IPS DF 19.7 (cell line): Measurements from ENCODE around the gene TSPAN9.

Source experiments
- DNase-seq: peaks from one replicate; pipeline ENCODE4 v3.0.0-alpha.2; 2013; ENCODE audit warnings: low read depth, low spot score

TSPAN9 gene

DNA sequence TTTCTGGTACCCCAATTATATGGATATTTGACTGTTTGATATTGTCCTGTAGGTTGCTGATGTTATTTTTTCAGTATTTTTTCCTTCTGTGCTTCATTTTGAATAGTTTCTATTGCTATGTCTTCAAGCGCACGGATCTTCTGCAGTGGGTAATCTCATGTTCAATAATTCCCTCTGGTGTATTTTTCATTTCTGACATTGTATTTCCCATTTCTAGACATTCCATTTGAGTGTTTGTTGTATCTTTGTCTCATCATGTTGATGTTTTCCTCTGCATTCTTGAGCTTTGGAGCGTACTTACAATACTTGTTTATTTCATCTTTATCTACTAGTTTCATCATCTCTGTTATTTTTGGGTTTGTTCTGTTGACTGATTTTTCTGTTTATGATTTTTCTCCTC, 22.0 kb downstream of the TSPAN9 start:
- DNase-seq: no peak

DNA sequence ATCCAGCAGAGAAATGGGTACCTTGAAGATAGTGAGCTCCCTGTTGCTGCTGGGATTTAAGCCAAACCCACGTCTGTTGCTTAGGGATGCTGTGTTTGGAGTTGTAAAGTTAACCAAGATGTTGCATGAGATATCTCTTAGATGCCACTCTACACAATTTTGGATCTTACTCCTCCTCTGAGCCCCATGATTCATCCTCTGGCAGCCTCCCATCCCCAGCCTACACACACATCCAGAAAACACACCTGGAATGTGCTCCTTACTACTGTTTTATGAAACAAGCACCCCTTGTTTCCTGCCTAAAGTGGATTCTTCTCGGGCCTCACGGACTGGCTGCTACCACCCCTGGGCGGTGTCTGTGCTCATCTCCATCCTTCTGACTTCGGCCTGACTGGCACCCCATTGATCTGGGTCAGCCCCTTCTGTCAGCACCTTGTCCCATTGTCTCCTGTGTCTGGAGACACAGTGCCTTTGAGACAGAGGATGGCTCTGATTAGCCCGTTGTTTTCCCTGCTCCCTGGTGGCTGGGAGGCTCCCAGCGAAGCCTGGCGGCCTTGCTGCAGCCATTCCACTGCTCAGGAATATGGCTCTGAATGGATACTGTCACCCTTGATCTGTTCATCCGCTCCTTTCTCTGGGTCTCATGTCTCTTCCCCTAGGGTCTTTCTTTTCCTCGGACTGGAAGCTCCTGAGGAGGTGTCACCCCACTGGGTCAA, 24.3 kb downstream of the TSPAN9 start:
- DNase-seq: no peak

DNA sequence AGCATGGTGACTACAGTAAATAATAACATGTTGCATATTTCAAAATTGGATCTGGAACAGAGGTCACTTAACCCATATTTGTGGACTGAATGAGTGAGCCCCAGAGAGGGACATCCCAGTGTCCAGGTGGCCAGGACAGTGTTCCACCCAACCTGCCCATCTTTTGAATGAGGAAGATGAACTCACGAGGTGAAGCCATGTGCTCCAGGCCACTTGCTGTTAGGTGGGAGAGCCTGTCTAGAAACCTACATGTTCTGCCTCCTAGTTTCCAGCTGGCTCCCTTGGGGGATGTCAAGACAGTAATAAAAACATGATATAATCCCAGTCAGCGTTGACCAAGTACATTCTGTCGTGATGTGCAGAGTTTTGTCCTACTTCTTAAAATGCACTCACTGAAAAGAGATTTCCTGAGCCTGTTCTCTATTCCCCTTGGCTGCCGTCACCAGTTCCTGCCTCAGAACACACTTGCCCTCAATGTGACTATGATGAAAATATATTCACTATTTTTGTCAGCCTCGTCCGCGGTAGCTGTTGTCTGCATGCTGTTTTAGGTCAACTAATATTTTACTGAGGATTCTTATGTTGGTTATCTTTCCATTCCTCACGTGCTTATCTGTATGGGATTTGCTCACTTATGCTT, 25.7 kb downstream of the TSPAN9 start:
- no peak for DNase-seq

DNA sequence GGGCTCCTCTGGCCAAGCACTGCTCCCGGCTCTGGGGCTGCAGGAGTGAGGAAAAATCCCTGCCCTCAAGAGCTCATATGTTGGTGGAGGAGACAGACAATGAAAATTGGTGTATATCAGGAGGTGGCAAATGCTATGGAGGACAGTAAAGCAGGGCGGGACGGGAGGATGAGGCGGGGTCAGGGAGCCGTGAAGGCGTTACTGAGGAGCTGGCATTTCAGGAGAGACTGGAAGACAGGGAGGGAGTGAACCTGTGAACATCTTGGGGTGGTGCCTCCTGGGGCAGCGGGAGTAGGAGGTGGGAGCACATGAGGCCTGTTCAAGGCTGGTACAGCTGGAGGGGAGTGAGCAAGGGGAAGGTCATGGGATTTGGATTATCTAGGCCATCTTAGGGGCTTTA, 26.6 kb downstream of the TSPAN9 start:
- DNase-seq: no peak

DNA sequence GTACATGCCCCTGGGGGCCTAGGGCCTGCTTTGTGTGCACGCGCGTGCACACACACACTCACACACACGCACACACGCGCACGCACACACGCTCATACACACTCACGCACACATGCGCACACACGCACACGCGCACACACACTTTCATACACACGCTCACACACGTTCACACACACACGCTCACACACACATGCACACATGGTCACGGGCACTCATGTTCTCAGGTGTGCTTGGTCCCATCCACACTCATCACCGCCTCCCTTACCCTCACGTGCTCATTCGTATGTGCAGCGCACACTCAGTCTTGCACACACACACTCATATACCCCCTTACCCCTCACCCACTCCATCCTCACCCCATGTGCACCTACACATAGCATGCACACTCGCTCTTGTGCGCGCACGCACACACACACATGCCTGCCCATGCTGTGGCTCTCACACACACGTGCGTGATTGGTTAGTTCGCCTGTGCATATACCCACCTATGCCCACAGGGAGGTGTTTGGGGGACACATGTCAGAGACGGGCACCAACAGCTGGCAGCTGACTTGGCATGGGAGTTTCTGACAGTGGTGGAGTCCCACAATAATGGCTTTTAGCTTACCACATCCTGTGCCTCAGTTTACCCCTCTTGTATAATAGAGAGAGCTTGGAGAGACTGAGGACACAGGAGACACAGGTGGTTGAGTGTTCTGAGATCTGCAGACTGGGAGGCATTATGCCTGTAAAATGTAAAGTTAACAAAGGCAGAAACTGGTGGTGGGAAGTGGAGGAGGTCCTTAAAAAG, 28.7 kb downstream of the TSPAN9 start:
- no peak for DNase-seq

DNA sequence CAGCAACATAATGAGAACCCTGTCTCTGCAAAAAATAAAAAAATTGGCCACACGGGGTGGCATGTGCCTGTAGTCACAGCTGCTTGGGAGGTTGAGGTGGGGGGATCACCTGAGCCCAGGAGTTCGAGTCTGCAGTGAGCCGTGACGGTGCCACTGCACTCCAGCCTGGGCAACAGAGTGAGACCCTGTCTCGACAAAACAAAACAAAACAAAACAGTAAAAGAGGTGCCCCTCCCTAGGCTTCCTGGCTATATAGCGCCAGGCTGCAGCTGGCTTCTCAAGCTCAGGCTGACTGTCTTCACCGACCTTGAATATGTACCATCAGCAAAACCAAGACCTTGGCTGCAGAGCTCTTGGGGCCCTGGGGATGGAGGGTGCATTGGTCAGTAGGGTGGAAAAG, 29.4 kb downstream of the TSPAN9 start:
- DNase-seq: no peak

DNA sequence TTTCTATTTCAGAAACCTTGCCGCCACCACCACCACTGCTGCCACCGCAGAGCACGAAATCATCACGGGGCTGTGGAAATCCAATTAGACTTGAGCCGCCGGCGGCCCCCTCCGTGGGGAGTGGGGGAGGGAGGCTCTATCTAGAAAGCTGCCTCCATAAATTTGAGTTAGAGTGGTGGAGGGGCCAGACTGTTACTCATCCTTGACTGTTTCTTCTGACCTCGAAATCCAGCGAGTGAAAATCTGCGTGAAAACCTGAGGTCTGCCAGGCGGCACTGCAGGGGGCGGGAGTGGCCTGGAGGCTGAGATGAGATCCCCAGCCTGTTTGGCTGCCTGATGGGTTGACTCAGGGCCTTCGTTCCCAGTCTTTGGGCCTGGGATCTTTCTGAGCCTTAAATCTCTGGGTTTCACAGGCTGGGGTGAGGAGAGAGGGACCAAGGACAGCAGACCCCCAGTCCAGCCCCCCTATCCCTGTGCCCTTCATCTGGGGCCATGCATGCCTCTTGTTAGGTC, 29.9 kb downstream of the TSPAN9 start:
- no peak for DNase-seq

DNA sequence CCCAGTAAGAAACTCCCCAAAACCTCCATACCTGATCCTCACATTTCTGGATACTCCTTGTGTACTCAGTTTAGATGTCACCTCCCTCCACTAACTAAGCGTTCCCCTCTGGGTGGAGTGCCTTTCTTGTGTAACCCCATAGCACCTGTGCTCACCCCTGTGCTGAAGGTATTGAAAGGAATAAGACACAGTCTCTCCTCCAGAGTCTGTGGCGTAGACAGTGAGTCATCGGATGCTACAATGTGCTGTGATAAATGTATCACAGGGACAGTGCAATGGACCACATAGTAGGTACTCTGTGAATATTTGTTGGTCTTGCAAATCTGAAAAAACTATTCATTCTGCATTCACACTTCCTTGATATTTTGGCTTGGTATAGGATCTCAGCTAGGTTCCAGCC, 30.8 kb downstream of the TSPAN9 start:
- DNase-seq: no peak

DNA sequence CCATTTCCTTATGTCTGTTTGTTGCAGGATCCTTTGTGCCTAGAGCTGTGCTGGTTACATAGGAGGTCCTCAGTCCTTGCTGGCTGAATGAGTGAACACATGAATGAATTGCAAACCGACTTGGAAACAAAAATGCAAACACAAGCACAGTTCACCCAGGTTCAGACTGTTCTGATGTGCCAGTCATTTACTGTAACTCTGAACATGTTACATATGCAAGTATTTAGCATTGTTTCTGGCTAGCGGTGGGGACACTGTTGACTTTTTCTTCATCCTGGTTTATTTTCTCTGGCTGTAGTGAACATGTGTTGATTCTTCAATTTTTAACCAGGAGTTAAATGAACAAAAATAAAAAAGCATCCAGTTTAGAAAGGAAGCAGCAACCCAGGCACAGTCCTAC, 33.4 kb downstream of the TSPAN9 start:
- no peak for DNase-seq

DNA sequence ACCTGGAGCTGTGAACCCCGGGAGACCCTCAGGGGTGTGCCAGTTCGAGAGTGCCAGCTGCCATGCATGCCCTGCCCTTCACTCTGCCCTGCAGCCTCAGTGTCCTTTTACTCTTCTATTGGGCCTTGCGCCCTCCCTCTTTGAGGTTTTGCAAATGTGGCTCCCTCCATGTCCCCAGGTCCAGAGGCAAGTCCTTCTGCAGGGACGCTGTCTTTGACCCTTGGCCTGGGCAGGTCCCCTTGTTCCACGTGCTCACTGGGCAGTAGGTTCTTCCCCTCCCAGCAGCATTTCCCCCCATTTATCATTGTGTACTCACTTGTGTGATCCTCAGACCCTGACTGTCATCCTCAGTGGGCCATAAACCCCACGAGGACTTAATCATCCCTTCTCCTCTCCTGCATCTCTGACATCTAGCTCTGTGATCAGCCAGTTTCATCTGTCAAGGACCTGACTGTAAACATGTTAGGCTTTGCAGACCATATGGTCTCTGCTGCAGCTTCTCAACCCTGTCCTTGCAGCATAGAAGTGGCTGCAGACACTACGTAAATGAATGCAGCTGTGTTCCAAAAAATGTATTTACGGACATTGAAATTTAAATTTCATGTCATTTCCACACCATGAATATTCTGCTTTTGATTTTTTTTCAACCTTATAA, 36.6 kb downstream of the TSPAN9 start:
- no peak for DNase-seq

DNA sequence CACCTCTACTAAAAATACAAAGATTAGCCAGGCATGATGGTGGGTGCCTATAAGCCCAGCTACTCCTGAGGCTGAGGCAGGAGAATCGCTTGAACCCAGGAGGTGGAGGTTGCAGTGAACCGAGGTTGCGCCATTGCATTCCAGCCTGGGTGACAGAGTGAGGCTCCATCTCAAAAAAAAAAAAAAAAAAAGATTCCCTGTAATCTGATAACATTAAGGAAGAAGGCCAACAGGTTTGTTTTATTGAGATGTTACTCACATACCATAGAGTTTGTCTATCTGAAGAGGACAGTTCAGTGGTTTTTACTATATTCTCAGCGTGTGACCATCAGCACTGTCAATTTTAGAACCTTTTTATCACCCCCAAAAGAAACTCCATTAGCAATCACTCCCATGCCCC, 37.5 kb downstream of the TSPAN9 start:
- no peak for DNase-seq

DNA sequence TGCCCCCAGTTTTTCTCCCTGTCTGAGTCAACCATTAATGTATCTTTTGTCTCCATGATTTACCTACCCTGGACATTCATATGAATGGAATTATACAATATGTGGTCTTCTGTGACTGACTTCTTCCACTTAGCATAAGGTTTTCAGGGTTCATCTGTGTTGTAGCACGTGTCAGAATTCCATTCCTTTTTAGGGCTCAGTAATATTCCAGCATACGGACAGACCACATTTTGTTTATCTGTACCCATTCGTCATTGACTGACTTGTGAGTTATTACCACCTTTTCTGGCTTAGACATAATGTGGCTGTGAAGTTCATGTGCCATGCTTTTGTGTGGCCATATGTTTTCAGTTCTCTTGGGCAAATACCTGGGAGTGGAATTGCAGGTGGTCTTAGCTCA, 37.9 kb downstream of the TSPAN9 start:
- no peak for DNase-seq

DNA sequence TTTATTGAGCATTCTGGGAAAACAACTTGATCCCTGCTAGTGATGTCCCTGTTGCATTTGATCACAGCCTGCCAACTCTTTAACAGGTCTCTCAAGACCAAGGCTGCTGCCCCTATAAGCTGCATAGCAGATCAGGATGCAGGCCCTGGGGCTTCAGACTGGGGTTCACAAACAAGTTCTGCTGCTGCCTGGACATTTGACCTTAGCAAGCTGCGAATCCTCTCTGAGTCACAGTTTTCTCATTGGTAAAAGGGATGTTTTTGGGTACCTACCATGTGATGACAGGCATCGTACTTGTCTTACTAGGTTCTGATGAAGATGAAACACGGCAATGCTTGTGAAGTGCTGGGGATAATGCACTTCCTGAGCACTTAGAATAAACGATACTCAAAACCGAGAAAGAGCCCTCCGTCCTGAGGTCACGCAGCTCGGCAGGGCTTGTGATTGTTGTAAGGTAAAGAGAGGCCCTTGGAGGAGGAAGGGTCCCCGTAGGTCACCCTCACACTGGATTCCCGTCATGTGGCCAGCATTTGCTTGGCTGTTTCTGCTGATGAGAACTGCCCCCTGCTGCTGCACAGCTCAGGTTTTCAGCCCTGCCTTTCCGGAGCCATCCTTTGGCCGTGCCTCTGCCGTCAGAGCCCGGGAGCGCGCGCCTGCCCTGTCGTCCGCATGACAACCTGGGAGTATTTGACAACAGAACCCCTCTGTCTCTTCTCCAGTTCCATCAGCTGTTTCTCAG, 39.1 kb downstream of the TSPAN9 start:
- DNase-seq: no peak

DNA sequence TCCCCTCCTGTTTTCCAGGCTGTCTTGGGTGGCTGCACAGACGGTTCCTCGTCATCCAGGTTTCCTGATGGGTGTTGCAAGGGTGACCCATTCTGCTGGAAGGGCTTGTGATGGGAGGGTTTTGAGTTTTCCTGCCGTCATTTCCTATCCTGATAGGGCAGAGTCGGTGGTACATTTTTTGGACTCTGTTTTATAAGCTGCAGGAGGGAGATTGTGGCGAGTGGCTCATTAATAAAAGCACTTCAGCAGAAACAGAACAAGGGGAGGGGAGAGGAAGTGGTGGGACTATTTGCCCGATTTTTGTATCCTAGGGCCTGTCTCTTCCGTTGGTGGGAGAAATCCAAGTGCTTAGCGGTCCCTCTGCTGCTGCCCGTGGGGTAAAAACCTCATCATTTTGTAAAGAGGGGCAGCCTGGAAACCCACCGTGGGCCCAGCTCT, 40.0 kb downstream of the TSPAN9 start:
- no peak for DNase-seq

DNA sequence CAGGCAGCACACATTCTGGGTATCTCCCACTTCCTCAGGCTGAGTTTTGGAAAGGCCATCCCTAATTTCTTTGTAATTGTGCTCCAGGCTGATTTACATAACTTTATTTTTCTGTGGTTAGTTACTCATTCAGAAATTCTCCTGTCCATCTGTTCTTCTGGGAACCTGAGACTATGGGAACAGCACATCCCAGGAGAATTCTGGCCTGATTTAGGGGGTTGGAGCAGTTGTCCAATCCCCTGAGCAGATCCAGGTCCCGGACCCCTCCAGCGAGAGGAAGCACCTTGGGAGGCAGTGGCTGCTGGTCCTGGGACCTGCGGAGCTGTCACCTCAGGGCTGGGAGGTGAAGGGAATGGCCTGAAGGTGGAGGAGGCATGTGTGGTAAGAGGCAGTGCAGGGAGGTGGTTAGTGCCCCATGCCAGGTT, 40.4 kb downstream of the TSPAN9 start:
- no peak for DNase-seq

DNA sequence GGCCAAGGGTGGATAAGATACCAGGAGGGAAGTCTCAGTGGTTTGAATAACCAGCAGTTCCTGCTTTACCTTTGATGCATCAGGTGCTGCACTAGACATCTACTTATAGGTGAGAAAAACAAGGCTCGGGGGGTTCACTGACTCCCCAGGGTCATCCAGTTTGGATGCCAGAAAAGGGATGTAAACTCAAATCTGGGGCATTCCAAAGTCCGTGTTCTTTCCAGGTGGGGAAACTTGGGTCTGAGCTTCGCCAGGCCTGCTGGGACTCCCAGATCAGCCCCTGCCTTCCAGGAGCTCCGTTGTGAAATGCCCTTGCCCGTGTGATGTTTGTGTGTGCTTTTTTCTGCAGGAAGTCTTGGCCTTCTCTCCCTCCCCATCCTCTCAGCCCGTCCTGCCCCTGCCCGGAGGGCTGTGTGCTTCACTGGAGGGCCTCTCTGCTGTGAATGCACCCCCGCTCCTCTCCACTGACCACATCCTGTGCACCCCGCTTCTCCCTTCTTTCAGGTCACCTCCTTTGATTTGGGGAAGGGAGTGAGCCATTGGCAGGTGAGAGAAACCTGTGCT, 42.1 kb downstream of the TSPAN9 start:
- no peak for DNase-seq

DNA sequence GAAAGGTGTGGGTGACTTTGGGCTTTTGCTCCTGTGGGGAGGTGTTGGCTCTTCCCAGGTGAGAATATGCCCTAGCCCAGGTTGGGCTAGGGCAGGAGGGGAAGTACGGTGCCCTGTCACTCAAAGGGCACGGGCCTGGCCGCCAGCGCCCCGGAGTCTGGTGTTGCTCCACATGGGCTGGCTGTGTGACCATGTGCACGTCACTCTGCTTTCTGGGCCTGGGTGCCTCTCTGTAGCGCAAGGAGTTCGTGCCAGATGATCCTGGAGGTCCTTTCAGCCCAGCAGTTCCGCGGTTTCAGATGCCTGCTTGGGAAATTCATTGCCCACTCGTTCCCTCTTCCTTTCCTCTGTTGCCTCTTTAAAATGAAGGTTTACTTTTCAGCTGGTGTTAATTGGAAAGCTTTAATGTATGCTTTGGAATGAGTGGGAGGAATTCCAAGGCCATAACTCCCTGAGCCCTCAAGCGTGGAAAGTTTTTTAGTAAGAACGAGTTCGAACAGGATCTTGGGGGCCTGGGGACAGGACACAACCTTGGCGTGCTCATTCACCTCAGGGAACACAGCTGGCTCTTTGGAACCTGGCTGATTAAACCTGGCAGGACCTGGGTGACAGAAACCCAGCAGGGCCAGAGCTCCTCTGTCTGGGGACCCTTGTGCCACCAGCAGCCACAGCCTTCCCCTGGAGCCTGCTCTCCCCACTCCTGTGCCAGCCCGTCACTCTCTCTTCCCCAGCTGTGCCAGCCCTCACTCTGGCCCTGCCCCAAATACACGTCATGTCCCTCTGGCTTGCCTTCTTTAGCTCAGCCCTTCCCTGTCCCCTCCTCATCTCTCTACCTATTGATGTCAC, 42.8 kb downstream of the TSPAN9 start:
- no peak for DNase-seq

DNA sequence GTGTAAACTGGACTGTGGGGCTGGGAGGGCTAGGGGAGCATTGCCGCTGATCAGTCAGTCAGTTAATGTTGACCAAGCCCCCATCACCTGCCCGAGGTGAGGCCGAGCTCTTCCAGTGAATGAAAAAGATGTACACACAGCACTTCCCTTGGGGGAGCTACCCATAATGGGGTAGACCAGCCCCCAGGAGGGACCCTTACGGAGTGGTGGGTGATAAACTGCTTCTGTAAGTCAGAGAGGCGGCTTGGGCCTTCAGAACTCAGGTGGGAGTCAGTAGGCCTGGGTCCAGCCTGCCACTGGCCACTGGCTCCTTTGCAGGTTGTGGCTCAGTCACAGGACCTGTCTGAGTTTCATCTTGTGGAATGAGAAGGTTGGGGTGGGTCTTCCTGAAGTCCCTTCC, 43.5 kb downstream of the TSPAN9 start:
- no peak for DNase-seq

DNA sequence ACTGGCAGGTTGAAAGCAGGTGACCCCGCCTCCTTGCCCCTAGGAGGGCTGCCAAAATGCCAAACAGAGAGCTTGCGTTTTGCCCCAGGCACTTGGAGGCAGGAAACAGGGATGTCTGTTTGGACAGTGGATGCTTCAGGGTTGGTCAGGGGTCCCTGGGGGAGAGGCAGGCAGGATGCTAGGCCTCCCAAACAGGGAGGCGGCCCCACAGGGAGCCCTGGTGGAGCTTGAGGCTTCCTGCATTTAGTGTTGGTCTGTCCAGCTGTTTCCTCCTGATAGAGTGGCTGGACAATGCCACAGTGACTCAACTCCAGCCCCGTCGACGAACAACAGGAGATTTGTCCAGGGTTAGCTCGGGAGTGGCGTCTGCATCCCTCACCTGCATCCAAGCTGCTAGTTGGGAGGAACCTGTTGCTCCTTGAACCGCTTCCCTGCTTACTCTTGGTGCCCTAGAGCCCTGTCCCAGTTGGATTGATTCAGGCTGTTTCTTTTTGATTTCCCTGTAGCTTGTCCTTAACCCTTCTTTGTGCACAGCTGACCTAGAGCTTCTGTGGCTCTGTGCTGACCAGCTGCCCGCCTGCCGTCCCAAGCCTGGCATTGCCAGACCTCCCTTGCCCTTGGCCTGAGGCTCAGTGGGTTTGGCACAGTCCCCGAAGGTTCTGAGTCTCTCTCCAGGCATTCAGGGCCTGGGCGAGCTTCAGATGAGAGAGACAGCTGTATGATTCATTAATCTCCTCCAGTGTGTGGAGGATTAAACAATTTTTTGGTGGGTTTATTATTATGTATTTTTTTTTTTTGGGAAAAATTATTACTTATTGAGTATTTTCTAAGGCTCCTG, 45.9 kb downstream of the TSPAN9 start:
- DNase-seq: no peak
